ENCODE results near the gene INF2. TPM values are rescaled to one million over a fixed set of nuclear protein-coding genes. Genes with fewer than 3 reads are reported as not detected.

Gene INF2
- 100 to 1,000 TPM; 107 to 110 TPM for total RNA-seq

GRCh38 chr14:104689109-104689880 is at the start of gene INF2:
Gene INF2, plus strand, starts transcription at chr14:104689618. Its CDS starts 11,748 bp downstream, at chr14:104701366.
- no peaks in the 10 kb centered on the region for H3K9me3 Mint-ChIP-seq
- peak; percentile 71 for DNase-seq
- POLR2A ChIA-PET: interaction anchor here (0.7 to 6.5 kb wide), 3 partner anchors 11 to 376 kb away, joined by 3 to 52 read pairs (median 3); partner anchors contain the start of gene GPR132
- peaks cover 6% of the 10 kb centered on the region for H3K27me3 Mint-ChIP-seq
- peak within 1 kb of the TSS; percentile 80 for H3K4me3 Mint-ChIP-seq
- peak within 1 kb of the TSS; percentile 65 for H3K27ac Mint-ChIP-seq
- peaks cover 2% of the 10 kb centered on the region for H3K36me3 Mint-ChIP-seq
- H3K4me1 Mint-ChIP-seq: peaks cover 40% of the 10 kb centered on the region
- ATAC-seq (ENCODE audit: low read depth): peak; percentile 46

- ATAC-seq (ENCODE audit: low read depth) (peak; percentile 88), DNase-seq (peak; percentile 74)
- H3K4me3 Mint-ChIP-seq: no peak overlapping the region
- H3K27ac Mint-ChIP-seq: no peak overlapping the region
- H3K36me3 Mint-ChIP-seq: no peaks in the 10 kb centered on the region
- H3K9me3 Mint-ChIP-seq: peaks cover 4% of the 10 kb centered on the region
- peaks cover 18% of the 10 kb centered on the region for H3K27me3 Mint-ChIP-seq
- peaks cover 2% of the 10 kb centered on the region for H3K4me1 Mint-ChIP-seq
- POLR2A ChIA-PET: no interaction called here
These were observed 49.4 kb upstream of the INF2 start for GRCh38 chr14:104639885-104640548.

GRCh38 chr14:104640681-104641080 is 48.7 kb upstream of the INF2 start:
- Mint-ChIP-seq H3K4me3 (no peak overlapping the region), H3K4me1 (peaks cover 2% of the 10 kb centered on the region), H3K36me3 (no peaks in the 10 kb centered on the region), H3K9me3 (peaks cover 5% of the 10 kb centered on the region), H3K27ac (no peak overlapping the region), H3K27me3 (peaks cover 19% of the 10 kb centered on the region)
- no peak for DNase-seq
- POLR2A ChIA-PET: no interaction called here
- no peak for ATAC-seq (ENCODE audit: low read depth)

DNA sequence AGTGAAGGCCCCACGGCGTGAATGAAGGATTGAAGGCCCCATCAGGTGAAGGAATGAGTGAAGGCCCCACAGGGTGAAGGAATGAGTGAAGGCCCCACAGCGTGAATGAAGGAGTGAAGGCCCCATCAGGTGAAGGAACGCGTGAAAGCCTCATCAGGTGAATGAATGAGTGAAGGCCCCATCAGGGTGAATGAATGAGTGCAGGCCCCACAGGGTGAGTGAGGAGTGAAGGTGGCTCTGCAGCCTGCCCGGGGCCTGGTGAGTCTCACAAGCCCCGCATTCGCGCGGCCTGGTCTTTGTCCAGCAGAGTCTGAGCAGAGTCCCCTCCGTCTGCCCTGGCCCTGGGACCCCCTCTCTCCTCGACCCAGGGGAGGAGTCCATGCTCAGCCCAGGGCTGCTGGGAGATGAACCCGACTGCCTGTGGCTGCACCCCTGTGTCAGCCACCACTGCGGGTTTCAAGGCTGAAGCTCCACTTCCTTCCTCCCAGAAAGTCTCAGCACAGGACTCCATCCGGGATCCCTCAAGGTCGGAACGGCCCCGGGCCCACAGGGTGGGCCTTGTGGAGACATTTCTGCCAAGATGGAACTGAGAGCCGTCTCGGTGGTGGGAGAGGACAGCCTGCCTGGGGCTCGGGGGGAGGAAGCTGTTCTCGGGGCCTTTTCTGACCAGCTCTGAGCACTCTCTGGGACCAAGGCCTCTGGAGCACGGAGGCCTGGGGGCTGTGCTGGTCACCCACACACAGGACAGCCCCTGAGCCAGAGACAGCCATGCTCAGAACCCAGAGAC is 47.5 kb upstream of the INF2 start:
- peak; percentile 66 for ATAC-seq (ENCODE audit: low read depth)
- Mint-ChIP-seq H3K9me3 (peaks cover 5% of the 10 kb centered on the region), H3K4me3 (peak overlapping the region; percentile 39), H3K36me3 (no peaks in the 10 kb centered on the region), H3K27ac (peak overlapping the region; percentile 82), H3K4me1 (peaks cover 2% of the 10 kb centered on the region), H3K27me3 (peaks cover 19% of the 10 kb centered on the region)
- POLR2A ChIA-PET: interaction anchor here (0.5 kb wide), 1 partner anchor 519 kb away, joined by 4 read pairs; no protein-coding TSS in a partner anchor
- no peak for DNase-seq

GRCh38 chr14:104642540-104642868 is 46.9 kb upstream of the INF2 start:
- DNase-seq (no peak), ATAC-seq (ENCODE audit: low read depth) (no peak)
- H3K27me3 Mint-ChIP-seq: peaks cover 19% of the 10 kb centered on the region
- H3K4me1 Mint-ChIP-seq: peaks cover 2% of the 10 kb centered on the region
- peak overlapping the region; percentile 82 for H3K27ac Mint-ChIP-seq
- POLR2A ChIA-PET: interaction anchor here (0.5 kb wide), 1 partner anchor 519 kb away, joined by 4 read pairs; no protein-coding TSS in a partner anchor
- H3K9me3 Mint-ChIP-seq: peaks cover 5% of the 10 kb centered on the region
- H3K4me3 Mint-ChIP-seq: no peak overlapping the region
- no peaks in the 10 kb centered on the region for H3K36me3 Mint-ChIP-seq

DNA sequence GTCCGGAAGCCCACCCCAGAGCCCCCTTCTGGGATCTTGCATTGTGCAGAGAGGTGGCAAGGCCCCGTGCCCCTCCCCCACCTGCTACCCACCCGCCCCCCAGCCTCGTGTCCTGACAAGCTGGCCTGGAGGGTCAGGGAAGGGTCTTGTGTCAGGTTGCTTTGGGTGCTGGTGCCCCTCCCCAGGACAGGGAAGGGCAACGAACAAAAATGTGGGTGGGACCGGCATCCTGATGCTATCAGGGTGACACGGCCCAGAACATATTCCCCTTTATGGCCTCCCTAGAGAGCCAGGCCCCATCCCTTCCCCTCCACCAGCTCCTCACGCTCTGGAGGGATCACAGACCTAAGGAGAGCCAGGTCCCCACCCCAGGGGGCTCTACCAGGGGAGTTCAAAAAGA is 46.1 kb upstream of the INF2 start:
- Mint-ChIP-seq H3K36me3 (no peaks in the 10 kb centered on the region), H3K4me1 (peaks cover 3% of the 10 kb centered on the region), H3K27me3 (peaks cover 15% of the 10 kb centered on the region), H3K4me3 (no peak overlapping the region), H3K27ac (no peak overlapping the region), H3K9me3 (peaks cover 5% of the 10 kb centered on the region)
- ATAC-seq (ENCODE audit: low read depth) (no peak), DNase-seq (no peak)
- POLR2A ChIA-PET: no interaction called here

- peaks cover 3% of the 10 kb centered on the region for H3K4me1 Mint-ChIP-seq
- ATAC-seq (ENCODE audit: low read depth): no peak
- H3K27me3 Mint-ChIP-seq: peaks cover 10% of the 10 kb centered on the region
- H3K27ac Mint-ChIP-seq: no peak overlapping the region
- DNase-seq: no peak
- POLR2A ChIA-PET: no interaction called here
- H3K9me3 Mint-ChIP-seq: peaks cover 5% of the 10 kb centered on the region
- no peak overlapping the region for H3K4me3 Mint-ChIP-seq
- H3K36me3 Mint-ChIP-seq: no peaks in the 10 kb centered on the region
These were observed 45.3 kb upstream of the INF2 start for GRCh38 chr14:104644091-104644635.

- Mint-ChIP-seq H3K27me3 (peaks cover 15% of the 10 kb centered on the region), H3K4me1 (peaks cover 4% of the 10 kb centered on the region), H3K27ac (no peak overlapping the region), H3K9me3 (peaks cover 5% of the 10 kb centered on the region), H3K36me3 (no peaks in the 10 kb centered on the region), H3K4me3 (no peak overlapping the region)
- POLR2A ChIA-PET: no interaction called here
- ATAC-seq (ENCODE audit: low read depth): no peak
- DNase-seq: no peak
These were observed 44.6 kb upstream of the INF2 start for GRCh38 chr14:104644656-104645378.

- H3K27me3 Mint-ChIP-seq: peaks cover 17% of the 10 kb centered on the region
These were observed 41.9 kb upstream of the INF2 start for GRCh38 chr14:104647467-104648043.

DNA sequence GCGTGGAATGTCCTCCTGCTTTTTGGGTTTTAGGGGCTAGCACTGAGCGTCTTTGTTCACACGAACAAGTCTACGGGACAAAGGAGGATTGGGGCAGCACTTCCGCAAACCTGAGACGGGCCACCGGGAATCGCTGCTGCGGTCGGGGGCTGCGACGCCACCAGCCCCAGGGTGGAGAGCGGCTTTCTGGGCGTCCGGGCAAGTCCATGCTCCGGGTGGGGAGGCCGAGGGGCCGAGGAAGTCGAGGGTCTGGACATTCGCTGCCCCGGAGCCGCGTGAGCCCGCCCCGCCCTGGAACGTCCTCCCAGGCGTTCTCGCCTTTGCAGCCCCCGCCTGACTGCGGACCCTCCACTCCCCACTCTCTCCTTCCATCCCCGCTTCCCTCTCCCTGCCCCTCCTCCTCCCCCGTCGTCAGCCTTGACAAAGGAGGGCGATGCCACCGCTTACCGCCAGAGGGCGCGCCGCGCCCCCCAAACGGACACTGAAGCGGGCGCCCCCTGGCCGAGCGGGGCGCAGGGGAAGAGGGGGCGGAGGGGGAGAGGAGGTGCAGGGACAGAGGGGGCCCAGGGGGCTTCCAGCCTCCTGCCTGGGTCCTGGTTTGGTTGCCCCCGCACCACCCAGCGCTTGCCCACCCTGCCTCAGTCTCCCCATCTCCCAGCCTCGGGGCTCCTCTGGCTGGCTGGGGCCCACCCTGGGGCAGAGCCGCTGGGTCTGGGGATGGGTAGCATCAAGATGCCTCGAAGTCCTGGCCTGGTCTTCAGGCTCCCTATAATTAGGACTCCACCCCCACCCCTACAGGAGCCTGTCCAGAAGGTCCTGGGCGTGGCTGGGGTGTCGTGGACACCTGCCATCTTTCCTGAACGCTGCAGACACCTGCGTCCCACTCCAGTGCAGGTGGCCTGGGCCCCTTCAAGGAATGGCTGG is 39.1 kb upstream of the INF2 start:
- H3K36me3 Mint-ChIP-seq: peaks cover 2% of the 10 kb centered on the region
- peaks cover 7% of the 10 kb centered on the region for H3K27me3 Mint-ChIP-seq
- ATAC-seq (ENCODE audit: low read depth) (peak; percentile 88), DNase-seq (peak; percentile 85)
- no peak overlapping the region for H3K27ac Mint-ChIP-seq
- H3K4me3 Mint-ChIP-seq: peak overlapping the region; percentile 70
- H3K4me1 Mint-ChIP-seq: peaks cover 4% of the 10 kb centered on the region
- H3K9me3 Mint-ChIP-seq: peaks cover 9% of the 10 kb centered on the region
- POLR2A ChIA-PET: no interaction called here

More at GRCh38 chr14:104647467-104648043, 41.9 kb upstream of the INF2 start:
- POLR2A ChIA-PET: interaction anchor here (1.1 kb wide), 1 partner anchor 105 kb away, joined by 3 read pairs; the partner anchor contains the start of gene SIVA1
- H3K36me3 Mint-ChIP-seq: no peaks in the 10 kb centered on the region
- DNase-seq (no peak), ATAC-seq (ENCODE audit: low read depth) (no peak)
- H3K27ac Mint-ChIP-seq: no peak overlapping the region
- H3K4me1 Mint-ChIP-seq: peaks cover 4% of the 10 kb centered on the region
- H3K4me3 Mint-ChIP-seq: no peak overlapping the region
- H3K9me3 Mint-ChIP-seq: peaks cover 8% of the 10 kb centered on the region

DNA sequence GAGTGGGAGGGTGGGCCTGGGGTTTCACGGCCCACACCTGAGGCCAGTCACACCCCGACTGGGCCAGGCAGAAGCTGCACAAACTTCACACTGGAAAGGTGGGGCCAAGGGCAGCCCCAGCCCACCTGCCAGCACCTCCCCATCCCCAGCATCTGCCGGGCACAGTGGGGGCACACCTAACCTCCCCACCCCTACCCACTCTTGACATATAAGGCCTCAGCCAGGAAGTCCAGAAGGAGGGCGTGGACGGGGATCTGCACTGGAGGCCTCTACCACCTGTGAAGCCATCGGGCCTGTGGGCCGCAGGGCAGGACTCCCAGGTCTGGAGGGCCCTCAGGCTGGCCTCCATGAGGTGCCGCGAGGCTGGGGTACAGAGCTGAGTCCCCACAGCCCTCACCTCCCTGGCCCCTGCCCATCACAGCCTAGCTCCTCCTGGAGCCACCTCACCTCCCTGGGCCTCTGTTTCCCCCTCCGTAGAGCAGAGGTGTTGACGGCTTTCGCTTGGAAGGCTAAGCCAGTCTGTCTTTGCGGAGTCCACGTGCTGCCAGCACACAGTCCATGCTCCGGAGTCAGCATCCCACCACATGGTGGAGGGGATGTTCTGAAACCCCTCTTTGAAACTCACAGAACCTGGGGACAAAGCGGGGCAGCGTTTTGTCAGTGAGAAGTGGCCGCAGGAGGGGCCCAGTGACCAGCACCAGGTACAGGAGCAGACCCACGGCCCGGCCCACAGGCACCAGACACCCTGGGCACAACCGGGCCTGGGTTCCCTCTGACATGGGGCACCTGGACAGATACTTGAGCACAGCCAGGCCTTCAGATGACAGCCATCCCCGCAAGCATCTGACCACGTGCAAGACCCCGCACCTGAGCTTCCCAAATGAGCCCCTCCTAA is 38.2 kb upstream of the INF2 start:
- H3K27me3 Mint-ChIP-seq: peaks cover 12% of the 10 kb centered on the region
- peaks cover 2% of the 10 kb centered on the region for H3K36me3 Mint-ChIP-seq
- H3K4me1 Mint-ChIP-seq: peaks cover 4% of the 10 kb centered on the region
- ATAC-seq (ENCODE audit: low read depth) (no peak), DNase-seq (no peak)
- POLR2A ChIA-PET: no interaction called here
- peaks cover 9% of the 10 kb centered on the region for H3K9me3 Mint-ChIP-seq
- H3K27ac Mint-ChIP-seq: no peak overlapping the region
- H3K4me3 Mint-ChIP-seq: no peak overlapping the region

All from activated naive CD8-positive, alpha-beta T cell treated with anti-CD3 and anti-CD28 coated beads, Interleukin-2, amount 10 ng/mL, durations not matched to agents 7 days and 5 days (primary cell).